Measurements from ENCODE around the gene CDH4.

The CDH4 gene

DNA sequence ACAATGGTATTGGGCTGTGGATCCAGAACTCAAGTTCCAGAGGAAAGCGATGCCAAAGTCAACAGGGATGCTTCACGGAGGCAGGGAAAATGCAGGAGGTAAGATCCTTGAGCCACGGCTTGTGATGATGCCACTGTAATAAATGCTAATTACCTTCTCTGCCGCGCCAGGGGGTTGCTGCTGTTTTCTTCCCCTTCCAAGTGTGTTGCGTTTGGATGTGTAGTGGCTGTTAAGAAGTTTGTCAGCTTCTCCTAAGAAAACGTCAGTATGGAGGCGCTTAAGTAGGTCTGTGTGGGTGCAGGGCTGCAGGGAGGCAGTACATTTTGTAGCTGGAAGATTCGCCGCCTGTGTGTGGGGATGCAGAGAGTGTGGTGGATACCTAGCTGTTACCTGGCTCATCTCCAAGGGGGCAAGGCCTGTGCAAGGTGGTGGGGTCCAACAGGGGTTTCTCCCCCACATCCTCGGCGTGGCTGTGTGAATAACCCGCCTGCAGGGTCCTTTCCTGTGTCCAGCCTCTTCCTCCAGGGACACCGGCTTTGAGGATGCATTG, 318.7 kb downstream of the CDH4 start:
- DNase-seq = no peak

GRCh38 chr20:61571221-61571620, 319.2 kb downstream of the CDH4 start:
- DNase-seq = no peak

DNA sequence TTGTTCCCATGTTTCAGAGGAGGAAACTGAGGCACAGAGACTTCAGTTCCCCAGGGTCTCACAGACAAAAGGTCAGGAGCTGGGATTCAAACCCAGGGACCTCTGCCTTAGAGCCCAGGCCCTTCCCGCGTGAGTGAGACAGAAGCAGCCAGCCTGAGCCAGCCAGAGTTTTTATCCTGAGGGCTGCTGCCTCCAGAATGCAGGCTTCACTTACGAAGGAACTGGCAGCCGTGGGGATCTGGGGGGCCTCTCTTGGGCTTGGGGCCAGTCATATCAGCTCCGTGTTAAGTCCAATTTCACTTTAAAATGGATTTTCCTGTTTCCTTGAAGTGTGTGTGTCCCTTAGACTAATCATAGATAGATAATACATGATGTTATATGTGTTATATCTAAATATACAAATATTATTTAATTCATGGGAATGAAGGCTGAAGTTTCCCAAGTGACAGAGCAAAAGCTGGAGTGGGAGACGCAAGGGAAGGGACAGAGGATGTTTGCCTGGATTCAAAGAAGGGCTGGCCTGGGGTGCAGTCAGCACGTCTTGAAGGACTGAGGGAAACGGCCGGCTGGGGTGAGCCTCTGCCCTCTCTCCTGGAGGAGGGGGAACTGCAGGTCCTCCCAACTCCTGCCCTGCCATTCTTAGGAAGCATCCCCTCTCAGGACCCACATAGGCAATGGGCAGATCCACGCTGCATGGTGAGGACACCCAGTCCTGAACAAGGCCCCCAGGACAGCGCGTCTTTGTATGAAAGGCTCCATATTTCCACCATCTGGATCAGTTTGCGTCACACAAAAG, 320.1 kb downstream of the CDH4 start:
- DNase-seq = no peak

GRCh38 chr20:61572789-61573188, 320.7 kb downstream of the CDH4 start:
- no peak for DNase-seq

GRCh38 chr20:61573415-61574305, 321.6 kb downstream of the CDH4 start:
- DNase-seq = no peak

DNA sequence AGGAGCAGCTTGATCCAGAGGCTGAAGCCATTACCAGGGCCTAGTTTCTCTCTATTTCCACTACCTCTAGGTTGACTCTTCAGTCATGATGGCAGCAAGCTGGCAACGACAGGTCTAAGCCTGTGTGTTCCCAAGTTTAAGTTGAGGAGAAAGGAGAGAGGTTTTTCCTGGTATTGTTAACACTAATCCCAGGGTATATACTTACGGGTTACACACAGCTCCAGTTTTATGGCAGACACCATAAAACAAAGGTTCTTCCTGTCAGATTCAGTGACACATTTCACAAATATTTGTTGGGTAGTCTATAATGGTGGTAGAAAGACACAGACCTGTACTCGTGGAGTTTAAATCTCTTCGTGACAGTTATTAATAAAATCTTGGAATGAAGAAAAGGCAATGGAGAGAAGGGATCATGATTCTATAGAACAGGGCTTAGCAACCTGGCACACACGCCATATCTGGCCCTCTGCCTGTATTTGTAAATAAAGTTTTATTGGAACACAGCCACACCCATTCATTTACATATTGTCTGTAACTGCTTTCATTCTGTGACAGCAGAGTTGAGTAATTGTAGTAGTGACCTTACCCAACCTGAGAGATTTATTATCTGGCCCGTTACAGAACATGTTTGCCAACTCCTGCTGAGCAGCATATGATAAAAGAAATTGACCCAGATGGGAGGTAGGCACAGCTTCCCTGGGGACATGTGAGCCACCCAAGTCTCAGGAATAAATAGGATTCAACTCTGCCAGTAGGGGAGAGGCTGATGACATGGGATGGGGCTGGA, 323.3 kb downstream of the CDH4 start:
- no peak for DNase-seq

DNA sequence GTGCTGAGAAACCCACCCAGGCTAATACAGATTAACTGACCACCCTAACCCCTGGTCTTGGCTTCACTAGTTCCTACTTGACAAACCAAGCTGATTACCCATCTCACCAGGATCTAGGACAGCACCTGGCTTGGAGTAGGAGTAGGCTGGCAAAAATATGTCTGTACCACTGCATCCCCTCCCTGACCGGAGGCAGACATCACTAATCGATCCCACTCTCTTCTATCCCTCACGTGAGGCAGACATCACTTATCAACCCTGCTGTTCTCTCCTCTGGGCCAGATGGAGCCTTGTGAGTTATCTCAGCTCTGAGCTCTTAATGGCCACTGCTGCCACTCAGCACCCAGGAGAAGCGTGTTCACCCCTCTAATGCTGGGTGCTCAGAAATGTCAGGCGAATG, 324.3 kb downstream of the CDH4 start:
- DNase-seq = no peak

DNA sequence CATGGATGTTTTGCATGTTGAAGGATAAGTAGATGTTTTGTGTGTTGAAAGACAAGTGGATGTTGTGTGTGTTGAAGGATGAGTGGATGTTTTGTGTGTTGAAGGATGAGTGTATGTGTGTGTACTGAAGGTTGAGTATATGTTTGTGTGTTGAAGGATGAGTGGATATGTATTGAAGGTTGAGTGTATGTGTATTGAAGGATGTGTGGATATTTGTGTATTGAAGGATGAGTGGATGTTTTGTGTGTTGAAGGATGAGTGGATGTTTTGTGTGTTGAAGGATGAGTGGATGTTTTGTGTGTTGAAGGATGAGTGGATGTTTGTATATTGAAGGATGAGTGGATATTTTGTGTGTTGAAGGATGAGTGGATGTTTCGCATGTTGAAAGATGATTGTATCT, 325.0 kb downstream of the CDH4 start:
- no peak for DNase-seq

DNA sequence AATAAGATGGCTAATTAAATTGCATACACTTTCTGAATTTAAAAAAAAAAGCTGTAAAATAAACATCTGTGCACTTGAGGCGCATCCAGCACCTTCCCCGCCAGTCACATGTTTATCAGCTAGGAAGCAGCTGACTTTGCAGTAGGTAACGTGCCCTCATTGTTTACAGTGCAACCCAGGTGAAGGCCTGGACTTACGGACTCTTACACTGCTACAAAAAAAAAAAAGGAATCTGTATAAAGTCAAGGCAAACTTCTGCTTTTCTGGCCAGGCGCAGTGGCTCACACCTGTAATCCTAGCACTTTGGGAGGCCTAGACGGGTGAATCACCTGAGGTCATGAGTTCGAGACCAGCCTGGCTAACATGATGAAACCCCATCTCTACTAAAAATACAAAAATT, 327.8 kb downstream of the CDH4 start:
- no peak for DNase-seq

DNA sequence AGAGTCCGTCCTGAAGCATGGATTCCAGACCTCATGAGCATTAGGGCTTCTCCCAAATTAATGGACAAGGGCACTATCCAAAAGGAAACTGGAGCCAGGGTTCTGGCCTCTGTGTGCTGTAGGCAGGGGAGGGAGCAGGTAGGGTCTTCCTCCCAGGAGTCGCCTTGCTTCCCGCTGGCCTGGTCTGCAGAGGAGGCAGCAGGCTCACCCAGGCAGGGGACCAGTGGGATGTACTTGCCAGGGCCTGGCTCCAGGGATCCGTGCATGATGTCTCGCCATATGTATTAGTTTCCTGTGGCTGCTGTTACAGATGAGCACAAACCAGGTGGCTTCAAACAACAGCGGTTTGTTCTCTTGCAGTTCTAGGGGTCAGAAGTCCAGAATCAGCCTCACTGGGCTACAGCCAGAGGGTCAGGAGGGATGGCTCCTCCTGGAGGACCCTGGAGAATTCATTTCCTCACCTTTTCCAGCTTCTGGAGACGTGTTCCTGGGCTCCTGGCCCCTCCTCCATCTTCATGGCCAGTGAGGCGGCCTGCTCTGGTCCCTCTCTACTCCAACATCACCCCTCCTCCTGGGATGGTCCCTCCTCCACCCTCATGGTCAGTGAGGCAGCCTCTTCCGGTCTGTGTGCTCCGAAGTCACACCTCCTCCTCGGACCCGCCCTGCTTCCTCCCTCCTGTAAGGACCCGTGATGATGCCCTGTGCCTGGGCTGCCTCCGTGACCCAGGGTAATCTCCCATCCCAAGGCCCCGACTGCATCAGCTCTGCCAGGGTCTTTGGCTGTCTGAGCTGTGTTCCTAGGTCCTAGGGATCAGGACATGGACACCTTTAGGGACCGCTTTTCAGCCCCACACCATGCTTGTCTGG, 329.1 kb downstream of the CDH4 start:
- no peak for DNase-seq

- DNase-seq = no peak
Observed at GRCh38 chr20:61581825-61582188, 329.7 kb downstream of the CDH4 start.

DNA sequence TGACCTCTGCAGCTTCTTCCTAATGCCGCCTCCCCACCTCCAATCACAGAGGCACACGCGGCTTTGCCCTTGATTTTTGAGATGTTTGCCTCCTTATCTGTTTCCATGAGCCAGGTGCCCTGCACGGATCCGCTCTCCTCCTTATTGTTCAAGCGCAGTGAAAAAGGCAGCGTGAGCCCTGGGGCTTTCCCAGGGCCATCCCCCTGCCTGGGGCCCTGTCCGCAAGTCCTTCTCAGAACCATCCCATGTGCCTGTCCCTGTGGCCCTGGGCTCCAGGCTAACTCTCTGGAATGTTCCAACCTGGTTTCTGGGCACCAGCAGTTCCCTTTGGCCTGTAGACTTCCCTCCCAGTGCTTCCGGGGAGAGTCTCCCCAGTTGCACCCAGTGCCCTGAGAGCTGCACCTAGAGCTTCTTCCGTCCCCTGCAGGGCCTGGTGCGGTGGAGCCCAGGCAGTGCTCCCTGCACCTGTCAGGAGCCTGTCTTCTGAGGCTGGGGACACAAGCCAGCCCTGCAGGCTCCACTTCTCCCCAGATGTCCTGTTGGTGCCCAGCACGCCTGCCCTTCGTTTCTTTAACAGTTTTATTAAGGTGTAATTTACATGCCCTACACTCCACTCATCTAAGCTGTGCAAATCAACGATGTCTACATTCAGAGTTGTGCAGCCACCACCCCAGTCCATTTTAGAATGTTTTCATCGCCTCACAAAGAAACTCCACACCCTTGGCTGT, 330.3 kb downstream of the CDH4 start:
- DNase-seq = no peak

DNA sequence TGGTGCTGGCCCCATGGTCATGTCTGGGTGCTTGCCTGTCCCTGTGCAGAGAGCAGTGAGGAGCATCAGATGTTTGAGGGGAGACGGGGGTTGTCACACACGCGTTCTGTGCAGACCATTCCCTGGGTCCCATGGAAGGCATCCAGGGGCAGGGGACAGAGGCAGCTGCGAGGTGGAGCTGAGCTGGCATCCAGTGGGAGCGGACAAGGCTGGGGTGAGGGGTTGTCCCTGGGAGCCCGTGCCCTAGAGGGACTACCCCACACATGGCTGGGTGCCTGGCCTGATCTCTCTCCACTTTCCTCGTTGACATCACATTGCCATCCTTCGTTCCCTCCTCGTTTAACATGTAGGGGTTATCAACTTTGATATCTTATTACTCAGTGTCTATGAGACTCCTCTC, 331.3 kb downstream of the CDH4 start:
- no peak for DNase-seq

DNA sequence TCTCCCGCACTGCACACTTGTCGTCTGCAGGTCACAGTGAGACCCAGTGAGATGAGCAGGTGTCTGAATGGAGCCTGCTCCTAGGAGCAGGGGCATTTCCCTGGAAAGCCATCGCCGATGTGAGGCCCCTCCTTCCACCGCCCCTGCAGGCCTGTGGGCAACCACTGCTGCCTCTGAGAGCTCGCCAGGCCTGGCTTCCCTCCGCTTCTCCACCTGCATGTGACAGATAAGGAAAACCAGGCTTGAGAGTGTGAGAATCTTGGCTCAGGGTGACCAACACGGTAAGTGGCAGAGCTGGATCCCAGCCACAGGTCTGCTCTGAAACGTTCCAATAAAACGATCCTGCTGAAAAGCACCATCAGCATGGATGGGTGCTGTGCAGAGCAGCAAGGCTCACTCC, 332.8 kb downstream of the CDH4 start:
- no peak for DNase-seq

DNA sequence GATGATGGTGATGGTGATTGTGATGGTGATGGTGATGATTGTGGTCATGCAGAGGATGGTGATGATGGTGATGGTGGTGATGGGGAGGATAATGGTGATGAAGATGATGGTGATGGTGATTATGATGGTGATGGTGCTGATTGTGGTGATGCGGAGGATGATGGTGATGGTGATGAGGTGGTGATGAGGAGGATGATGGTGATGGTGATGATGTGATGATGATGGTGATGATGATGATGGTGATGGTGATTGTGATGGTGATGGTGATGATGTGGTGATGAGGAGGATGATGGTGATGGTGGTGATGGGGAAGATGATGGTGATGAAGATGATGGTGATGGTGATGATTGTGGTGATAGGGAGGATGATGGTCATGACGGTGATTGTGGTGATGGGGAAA, 333.7 kb downstream of the CDH4 start:
- DNase-seq = no peak

- DNase-seq = no peak
Observed at GRCh38 chr20:61587036-61587435, 335.0 kb downstream of the CDH4 start.

GRCh38 chr20:61587681-61588289, 335.7 kb downstream of the CDH4 start:
- no peak for DNase-seq

DNA sequence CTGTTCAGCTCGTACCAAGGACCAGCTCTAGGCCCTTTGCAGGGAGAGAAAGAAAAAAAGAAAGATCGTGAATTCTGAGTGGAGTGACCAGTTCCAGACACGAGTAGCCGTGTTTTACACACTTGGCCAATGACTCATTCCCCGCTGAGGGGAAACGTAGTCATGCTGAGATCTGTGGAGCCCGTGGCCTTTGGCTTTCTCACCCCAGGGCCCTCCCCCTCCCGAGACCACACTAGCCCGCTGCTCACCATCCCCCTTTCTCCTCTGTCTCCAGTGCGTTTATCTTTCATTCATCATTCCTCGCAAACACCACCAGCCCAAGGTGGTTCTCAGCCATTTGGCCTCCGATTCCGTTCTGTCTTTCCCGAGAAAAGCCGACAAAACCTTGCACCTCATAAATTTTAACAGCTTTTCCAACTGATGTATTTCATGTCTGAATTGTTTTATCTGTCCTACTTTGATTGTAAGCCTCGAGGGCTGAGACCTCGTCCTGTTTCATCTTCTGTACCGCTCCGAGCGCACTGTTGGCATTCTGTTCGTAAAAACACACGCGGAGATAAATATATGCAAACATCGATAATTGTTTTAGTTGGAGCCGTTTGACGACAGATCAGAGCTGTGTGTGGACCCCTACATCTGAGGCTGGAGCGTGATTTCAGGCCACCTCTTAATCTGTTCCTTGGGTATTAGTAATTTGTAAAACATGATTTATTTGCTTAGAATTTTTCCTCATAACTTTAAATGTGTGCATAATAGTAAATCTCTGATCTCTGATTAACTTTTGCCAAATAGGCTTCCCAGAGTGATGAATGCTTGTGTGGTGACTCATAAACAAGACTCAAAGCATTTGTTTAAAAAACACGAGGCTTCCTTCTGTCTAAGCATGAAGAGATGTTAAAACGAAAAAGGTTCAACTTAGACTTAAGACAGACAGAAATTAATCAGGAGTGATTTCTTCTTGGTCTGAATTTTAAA, 336.6 kb downstream of the CDH4 start:
- DNase-seq = no peak

DNA sequence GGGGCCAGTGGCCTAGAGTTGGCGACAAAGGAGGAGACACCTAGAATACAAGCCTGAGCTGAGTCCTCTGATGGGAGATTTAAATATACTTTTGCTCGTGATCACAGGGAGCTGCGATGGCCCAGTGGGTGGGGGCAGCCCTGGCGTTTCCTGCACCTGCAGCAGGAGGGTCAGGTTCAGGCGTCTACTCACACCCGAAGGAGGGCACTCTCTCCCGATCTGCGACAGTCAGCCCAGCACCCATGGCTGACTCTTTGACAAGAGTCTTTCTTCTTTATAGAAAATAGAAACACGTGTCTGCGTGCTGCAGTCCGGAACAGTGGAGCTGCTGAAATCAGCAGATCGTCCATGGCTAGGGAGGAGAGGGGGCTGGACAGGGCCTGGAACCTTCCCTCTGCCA, 338.2 kb downstream of the CDH4 start:
- DNase-seq = no peak

GRCh38 chr20:61593516-61593915, 341.5 kb downstream of the CDH4 start:
- DNase-seq = no peak
